K562 (cell line): Measurements from ENCODE around the gene FEZF1.

Source experiments
- ERF ChIP-seq: fragments of 450-650 bp; formaldehyde crosslinking; IDR thresholded peaks from 2 replicates; pipeline ENCODE4 v1.4.0; 2020; ENCODE audit warnings: mild to moderate bottlenecking, mixed read lengths
- LEF1 ChIP-seq: fragments of 450-650 bp; IDR thresholded peaks from 2 replicates; pipeline ENCODE4 v1.6.1; 2016; ENCODE audit warnings: mild to moderate bottlenecking

DNA sequence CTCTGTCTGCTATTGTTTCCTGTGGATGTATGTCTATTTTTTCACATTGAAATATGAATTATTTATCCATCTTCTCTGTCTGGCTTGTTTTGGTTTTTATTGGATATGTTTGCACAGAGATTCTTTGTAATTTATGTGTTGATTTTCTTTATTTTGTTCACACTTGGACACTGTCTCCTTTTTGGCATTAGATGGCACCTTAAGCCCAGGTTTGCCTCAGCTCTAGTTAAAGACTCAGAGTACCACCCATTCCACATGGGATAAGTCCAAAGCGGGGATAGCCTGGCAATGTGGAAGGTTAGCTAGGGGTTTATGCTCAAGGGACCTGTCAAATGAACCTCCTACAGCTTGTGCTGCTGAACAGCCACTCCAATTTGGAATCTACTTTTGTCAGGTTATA is 14.1 kb downstream of the FEZF1 start:
- TF ChIP-seq ERF (no peak), LEF1 (no peak)
